ENCODE results near the gene ERBIN. TPM values are rescaled to one million over a fixed set of nuclear protein-coding genes. Genes with fewer than 3 reads are reported as not detected.

Gene ERBIN
- total and polyA plus RNA-seq, 10 of the 15 experiments (the other 5 are each of a cell fraction or from before 2014, with no cell fraction given) = 9.5 to 91.1 (median 49.4) TPM

DNA sequence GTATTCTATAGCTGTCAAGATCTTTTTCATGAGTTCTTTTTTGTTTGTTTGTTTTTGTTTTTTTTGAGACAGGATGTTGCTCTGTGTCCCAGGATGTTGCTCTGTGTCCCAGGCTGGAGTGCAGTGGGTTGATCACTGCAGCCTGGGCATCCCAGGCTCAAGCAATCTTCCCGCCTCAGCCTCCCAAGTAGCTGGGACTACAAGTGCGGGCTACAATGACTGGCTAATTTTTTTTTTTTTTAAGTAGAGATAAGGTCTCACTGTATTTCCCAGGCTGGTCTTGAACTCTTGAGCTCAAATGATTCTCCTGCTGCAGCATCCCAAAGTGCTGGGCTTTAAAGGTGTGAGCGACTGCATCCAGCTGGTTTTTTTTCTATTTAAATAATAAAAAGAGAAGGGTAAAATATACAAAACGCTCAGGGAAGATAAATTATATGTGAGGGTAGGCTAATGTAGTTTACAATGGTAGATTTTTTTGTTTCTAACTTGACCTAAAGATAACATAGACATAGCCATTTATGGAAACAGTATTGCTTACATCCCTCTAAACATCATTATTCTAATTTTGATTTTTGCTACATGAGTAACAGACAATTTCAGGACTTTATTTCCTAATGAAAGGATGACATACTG, 21.9 kb downstream of the ERBIN start (continued):
- TF ChIP-seq, protein P1, sequence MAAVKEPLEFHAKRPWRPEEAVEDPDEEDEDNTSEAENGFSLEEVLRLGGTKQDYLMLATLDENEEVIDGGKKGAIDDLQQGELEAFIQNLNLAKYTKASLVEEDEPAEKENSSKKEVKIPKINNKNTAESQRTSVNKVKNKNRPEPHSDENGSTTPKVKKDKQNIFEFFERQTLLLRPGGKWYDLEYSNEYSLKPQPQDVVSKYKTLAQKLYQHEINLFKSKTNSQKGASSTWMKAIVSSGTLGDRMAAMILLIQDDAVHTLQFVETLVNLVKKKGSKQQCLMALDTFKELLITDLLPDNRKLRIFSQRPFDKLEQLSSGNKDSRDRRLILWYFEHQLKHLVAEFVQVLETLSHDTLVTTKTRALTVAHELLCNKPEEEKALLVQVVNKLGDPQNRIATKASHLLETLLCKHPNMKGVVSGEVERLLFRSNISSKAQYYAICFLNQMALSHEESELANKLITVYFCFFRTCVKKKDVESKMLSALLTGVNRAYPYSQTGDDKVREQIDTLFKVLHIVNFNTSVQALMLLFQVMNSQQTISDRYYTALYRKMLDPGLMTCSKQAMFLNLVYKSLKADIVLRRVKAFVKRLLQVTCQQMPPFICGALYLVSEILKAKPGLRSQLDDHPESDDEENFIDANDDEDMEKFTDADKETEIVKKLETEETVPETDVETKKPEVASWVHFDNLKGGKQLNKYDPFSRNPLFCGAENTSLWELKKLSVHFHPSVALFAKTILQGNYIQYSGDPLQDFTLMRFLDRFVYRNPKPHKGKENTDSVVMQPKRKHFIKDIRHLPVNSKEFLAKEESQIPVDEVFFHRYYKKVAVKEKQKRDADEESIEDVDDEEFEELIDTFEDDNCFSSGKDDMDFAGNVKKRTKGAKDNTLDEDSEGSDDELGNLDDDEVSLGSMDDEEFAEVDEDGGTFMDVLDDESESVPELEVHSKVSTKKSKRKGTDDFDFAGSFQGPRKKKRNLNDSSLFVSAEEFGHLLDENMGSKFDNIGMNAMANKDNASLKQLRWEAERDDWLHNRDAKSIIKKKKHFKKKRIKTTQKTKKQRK (IDR thresholded peaks at IDR 0.05; ENCODE audit: low read depth, low read length) = no peak
- TF ChIP-seq, protein P2, sequence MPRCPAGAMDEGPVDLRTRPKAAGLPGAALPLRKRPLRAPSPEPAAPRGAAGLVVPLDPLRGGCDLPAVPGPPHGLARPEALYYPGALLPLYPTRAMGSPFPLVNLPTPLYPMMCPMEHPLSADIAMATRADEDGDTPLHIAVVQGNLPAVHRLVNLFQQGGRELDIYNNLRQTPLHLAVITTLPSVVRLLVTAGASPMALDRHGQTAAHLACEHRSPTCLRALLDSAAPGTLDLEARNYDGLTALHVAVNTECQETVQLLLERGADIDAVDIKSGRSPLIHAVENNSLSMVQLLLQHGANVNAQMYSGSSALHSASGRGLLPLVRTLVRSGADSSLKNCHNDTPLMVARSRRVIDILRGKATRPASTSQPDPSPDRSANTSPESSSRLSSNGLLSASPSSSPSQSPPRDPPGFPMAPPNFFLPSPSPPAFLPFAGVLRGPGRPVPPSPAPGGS (IDR thresholded peaks at IDR 0.05; ENCODE audit: borderline replicate concordance, insufficient read depth, low read depth, low read length, poor library complexity, severe bottlenecking) = no peak

DNA sequence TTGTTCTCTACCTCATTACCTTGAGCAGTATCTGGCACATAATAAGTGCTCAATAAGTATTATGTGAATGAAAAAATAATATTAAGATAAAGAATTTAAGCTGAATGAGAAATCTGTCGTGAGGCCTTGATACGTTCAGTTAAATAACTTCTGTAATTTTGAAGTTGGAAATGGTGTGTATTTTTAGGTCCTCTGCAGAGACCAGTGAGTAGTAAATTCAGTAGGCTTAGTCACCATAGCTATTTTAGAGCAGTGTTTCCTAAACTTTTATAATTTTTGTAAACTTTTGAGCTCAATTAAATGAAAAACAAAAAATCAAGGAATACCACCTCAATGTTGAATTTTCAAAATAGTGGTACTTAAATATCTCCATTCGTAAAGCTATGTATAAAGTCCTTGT, 25.0 kb downstream of the ERBIN start:
- ChIA-PET CTCF (no interaction called here), SMC1A (ENCODE audit: uncharacterized antibody, unreplicated experiment) (interaction anchor here (1.0 kb wide), 1 partner anchor 16 kb away, joined by 3 read pairs; no protein-coding TSS in a partner anchor), RAD21 (ENCODE audit: unreplicated experiment) (interaction anchor here (0.5 to 1.0 kb wide), 2 partner anchors 13 to 52 kb away, joined by 3 read pairs; no protein-coding TSS in a partner anchor), POLR2A (interaction anchor here (0.8 kb wide), 1 partner anchor 14 kb away, joined by 4 read pairs; no protein-coding TSS in a partner anchor)
- Histone ChIP-seq H3K27me3 (replicated peaks in 1 of 2; ENCODE audit: control insufficient read depth in 2 of 2, insufficient read depth in 2 of 2, low read length in 1 of 2) (no peaks in the 10 kb centered on the region), H3K79me2 (ENCODE audit: control insufficient read depth, insufficient read depth, low read length) (peaks cover 74% of the 10 kb centered on the region), H3K4me1 (ENCODE audit: control insufficient read depth, insufficient read depth, low read length) (no peaks in the 10 kb centered on the region), H3K27ac (ENCODE audit: control insufficient read depth, insufficient read depth) (no peak overlapping the region), H2AFZ (ENCODE audit: control insufficient read depth, low read depth, low read length) (no peak overlapping the region), H3K9ac (ENCODE audit: control insufficient read depth, insufficient read depth, low read length) (no peak overlapping the region), H3K4me2 (ENCODE audit: control insufficient read depth, insufficient read depth) (no peak overlapping the region), H3K9me3 (replicated peaks; ENCODE audit: control insufficient read depth, insufficient read depth, low read length) (no peaks in the 10 kb centered on the region; the same call in 2 of the 3 replicates), H4K20me1 (ENCODE audit: control insufficient read depth, insufficient read depth) (no peaks in the 10 kb centered on the region; the same call in 1 of the 2 replicates), H3K36me3 (ENCODE audit: control insufficient read depth in 2 of 2, insufficient read depth in 2 of 2, low read length in 1 of 2) (no peaks in the 10 kb centered on the region), H3K4me3 (no peak overlapping the region)
- BruUV-seq (replicated peaks) = no TSS peak
- WGBS (ENCODE audit: insufficient coverage, insufficient replicate concordance, low lambda C conversion rate, missing lambda C conversion rate) = 79% methylated on average over 3 of the region's 3 CpGs
- FAIRE-seq = no peak
- in situ Hi-C loops (cut with MboI) (no loop called here), intact Hi-C loops (cut with micrococcal nuclease; ENCODE audit: unreplicated experiment) (no loop called here)
- ATAC-seq = no peak
- no peak for DNase-seq (ENCODE audit: low read depth, low spot score)
- no peak for TF ChIP-seq CHD2 (IDR thresholded peaks at IDR 0.05; ENCODE audit: borderline replicate concordance, low read depth, low read length)
- no peak for TF ChIP-seq NRF1 (conservative IDR thresholded peaks at IDR 0.05; ENCODE audit: low read depth, low read length)
- TF ChIP-seq, protein P3, sequence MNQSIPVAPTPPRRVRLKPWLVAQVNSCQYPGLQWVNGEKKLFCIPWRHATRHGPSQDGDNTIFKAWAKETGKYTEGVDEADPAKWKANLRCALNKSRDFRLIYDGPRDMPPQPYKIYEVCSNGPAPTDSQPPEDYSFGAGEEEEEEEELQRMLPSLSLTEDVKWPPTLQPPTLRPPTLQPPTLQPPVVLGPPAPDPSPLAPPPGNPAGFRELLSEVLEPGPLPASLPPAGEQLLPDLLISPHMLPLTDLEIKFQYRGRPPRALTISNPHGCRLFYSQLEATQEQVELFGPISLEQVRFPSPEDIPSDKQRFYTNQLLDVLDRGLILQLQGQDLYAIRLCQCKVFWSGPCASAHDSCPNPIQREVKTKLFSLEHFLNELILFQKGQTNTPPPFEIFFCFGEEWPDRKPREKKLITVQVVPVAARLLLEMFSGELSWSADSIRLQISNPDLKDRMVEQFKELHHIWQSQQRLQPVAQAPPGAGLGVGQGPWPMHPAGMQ (IDR thresholded peaks at IDR 0.05; ENCODE audit: borderline replicate concordance) = no peak
- TF ChIP-seq, protein P4, sequence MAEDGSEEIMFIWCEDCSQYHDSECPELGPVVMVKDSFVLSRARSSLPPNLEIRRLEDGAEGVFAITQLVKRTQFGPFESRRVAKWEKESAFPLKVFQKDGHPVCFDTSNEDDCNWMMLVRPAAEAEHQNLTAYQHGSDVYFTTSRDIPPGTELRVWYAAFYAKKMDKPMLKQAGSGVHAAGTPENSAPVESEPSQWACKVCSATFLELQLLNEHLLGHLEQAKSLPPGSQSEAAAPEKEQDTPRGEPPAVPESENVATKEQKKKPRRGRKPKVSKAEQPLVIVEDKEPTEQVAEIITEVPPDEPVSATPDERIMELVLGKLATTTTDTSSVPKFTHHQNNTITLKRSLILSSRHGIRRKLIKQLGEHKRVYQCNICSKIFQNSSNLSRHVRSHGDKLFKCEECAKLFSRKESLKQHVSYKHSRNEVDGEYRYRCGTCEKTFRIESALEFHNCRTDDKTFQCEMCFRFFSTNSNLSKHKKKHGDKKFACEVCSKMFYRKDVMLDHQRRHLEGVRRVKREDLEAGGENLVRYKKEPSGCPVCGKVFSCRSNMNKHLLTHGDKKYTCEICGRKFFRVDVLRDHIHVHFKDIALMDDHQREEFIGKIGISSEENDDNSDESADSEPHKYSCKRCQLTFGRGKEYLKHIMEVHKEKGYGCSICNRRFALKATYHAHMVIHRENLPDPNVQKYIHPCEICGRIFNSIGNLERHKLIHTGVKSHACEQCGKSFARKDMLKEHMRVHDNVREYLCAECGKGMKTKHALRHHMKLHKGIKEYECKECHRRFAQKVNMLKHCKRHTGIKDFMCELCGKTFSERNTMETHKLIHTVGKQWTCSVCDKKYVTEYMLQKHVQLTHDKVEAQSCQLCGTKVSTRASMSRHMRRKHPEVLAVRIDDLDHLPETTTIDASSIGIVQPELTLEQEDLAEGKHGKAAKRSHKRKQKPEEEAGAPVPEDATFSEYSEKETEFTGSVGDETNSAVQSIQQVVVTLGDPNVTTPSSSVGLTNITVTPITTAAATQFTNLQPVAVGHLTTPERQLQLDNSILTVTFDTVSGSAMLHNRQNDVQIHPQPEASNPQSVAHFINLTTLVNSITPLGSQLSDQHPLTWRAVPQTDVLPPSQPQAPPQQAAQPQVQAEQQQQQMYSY (CRISPR knock-in tag; IDR thresholded peaks at IDR 0.05) = no peak
- TF ChIP-seq RFX5 (IDR thresholded peaks at IDR 0.05; ENCODE audit: low read depth, low read length) = no peak

All from GM12878 (cell line).